ENCODE measurements around the gene FCN3. TPM values are rescaled to one million over a fixed set of nuclear protein-coding genes. Genes with fewer than 3 reads are reported as not detected.

FCN3 gene
- total and polyA plus RNA-seq, 2 donors (not counting 1 experiment from before 2014, with no cell fraction given): not detected

GRCh38 chr1:27331426-27331825, 43.2 kb downstream of the FCN3 start:
- Histone ChIP-seq H3K9ac (ENCODE audit: low read length) (no peak overlapping the region), H3K79me2 (ENCODE audit: control insufficient read depth, insufficient read depth, low read length) (peaks cover 82% of the 10 kb centered on the region), H3K4me2 (replicated peaks; ENCODE audit: low read depth, low read length, poor library complexity, severe bottlenecking) (no peak overlapping the region), H3K27ac (ENCODE audit: low read length in 2 of 2) (no peak overlapping the region), H4K20me1 (ENCODE audit: control insufficient read depth, insufficient read depth, low read length, poor library complexity, severe bottlenecking) (peaks cover 56% of the 10 kb centered on the region), H3K27me3 (replicated peaks in 1 of 4; ENCODE audit: control extremely low read depth in 1 of 4, control insufficient read depth in 3 of 4, insufficient read depth in 4 of 4, low read length in 3 of 4) (no peaks in the 10 kb centered on the region), H2AFZ (ENCODE audit: insufficient read depth, low read depth, low read length, poor library complexity, severe bottlenecking) (no peak overlapping the region), H3K9me3 (ENCODE audit: control extremely low read depth in 1 of 3, control insufficient read depth in 2 of 3, insufficient read depth in 1 of 3, low read length in 2 of 3) (peaks cover 0 to 4% (median 0%) of the 10 kb centered on the region in 3 donors), H3K4me3 (ENCODE audit: control extremely low read depth in 1 of 5, extremely low read depth in 1 of 5, insufficient read depth in 1 of 5, low read depth in 2 of 5, low read length in 4 of 5) (no peak overlapping the region), H3K4me1 (ENCODE audit: control insufficient read depth in 2 of 2, insufficient read depth in 2 of 2, low read length in 2 of 2) (peaks cover 11 to 24% of the 10 kb centered on the region in 2 donors), H3K36me3 (replicated peaks in 1 of 2; ENCODE audit: control extremely low read depth in 1 of 2, control insufficient read depth in 1 of 2, extremely low read depth in 1 of 2, insufficient read depth in 2 of 2, low read length in 1 of 2) (peaks cover 0 to 84% of the 10 kb centered on the region in 2 experiments)
- H3K27me3 Mint-ChIP-seq: no peaks in the 10 kb centered on the region
- no peak for DNase-seq
- 100% methylated on average over 2 of the region's 3 CpGs for WGBS (ENCODE audit: insufficient coverage)
- H3K4me1 Mint-ChIP-seq: peaks cover 45% of the 10 kb centered on the region
- ChIA-PET POLR2A (no interaction called here), CTCF (interaction anchor here (2.1 to 7.2 kb wide), 7 partner anchors 10 to 58 kb away, joined by 8 to 96 read pairs (median 13); partner anchors contain the start of genes GPR3, MAP3K6 and SYTL1)
- no peak for ATAC-seq (ENCODE audit: low read depth)
- intact Hi-C loops (cut with micrococcal nuclease): no loop called here
- TF ChIP-seq EZH2 (IDR thresholded peaks at IDR 0.05; ENCODE audit: borderline replicate concordance, insufficient read depth, low read depth, low read length, poor library complexity, severe bottlenecking) (no peak), CTCF (IDR thresholded peaks at IDR 0.05) (no peak)
- H3K4me3 Mint-ChIP-seq: no peak overlapping the region
- H3K27ac Mint-ChIP-seq: no peak overlapping the region
- H3K9me3 Mint-ChIP-seq (ENCODE audit: insufficient read depth): no peaks in the 10 kb centered on the region

- H3K27me3 Mint-ChIP-seq: no peaks in the 10 kb centered on the region
- H3K79me2 ChIP-seq (ENCODE audit: control insufficient read depth, insufficient read depth, low read length): peaks cover 86% of the 10 kb centered on the region
- H3K4me3 Mint-ChIP-seq: no peak overlapping the region
- H3K27ac ChIP-seq (ENCODE audit: low read length in 2 of 2): no peak overlapping the region
- H3K36me3 ChIP-seq (replicated peaks in 1 of 2; ENCODE audit: control extremely low read depth in 1 of 2, control insufficient read depth in 1 of 2, extremely low read depth in 1 of 2, insufficient read depth in 2 of 2, low read length in 1 of 2): peaks cover 0 to 82% of the 10 kb centered on the region in 2 experiments
- no peak overlapping the region for H3K27ac Mint-ChIP-seq
- POLR2A ChIA-PET: no interaction called here
- 96% methylated on average over 7 of the region's 8 CpGs for WGBS (ENCODE audit: insufficient coverage)
- peaks cover 11 to 24% of the 10 kb centered on the region in 2 donors for H3K4me1 ChIP-seq (ENCODE audit: control insufficient read depth in 2 of 2, insufficient read depth in 2 of 2, low read length in 2 of 2)
- no peak overlapping the region for H3K4me2 ChIP-seq (replicated peaks; ENCODE audit: low read depth, low read length, poor library complexity, severe bottlenecking)
- ATAC-seq (ENCODE audit: low read depth) (no peak), DNase-seq (no peak)
- H3K4me3 ChIP-seq (ENCODE audit: control extremely low read depth in 1 of 5, extremely low read depth in 1 of 5, insufficient read depth in 1 of 5, low read depth in 2 of 5, low read length in 4 of 5): no peak overlapping the region
- H3K27me3 ChIP-seq (replicated peaks in 1 of 4; ENCODE audit: control extremely low read depth in 1 of 4, control insufficient read depth in 3 of 4, insufficient read depth in 4 of 4, low read length in 3 of 4): no peaks in the 10 kb centered on the region
- H3K9me3 Mint-ChIP-seq (ENCODE audit: insufficient read depth): no peaks in the 10 kb centered on the region
- H3K9me3 ChIP-seq (ENCODE audit: control extremely low read depth in 1 of 3, control insufficient read depth in 2 of 3, insufficient read depth in 1 of 3, low read length in 2 of 3): peaks cover 0 to 4% (median 0%) of the 10 kb centered on the region in 3 donors
- H4K20me1 ChIP-seq (ENCODE audit: control insufficient read depth, insufficient read depth, low read length, poor library complexity, severe bottlenecking): peaks cover 56% of the 10 kb centered on the region
- CTCF ChIA-PET: interaction anchor here (1.0 to 7.2 kb wide), 2 partner anchors 34 to 58 kb away, joined by 3 to 96 read pairs; partner anchors contain the start of gene GPR3
- H3K9ac ChIP-seq (ENCODE audit: low read length): no peak overlapping the region
- H3K4me1 Mint-ChIP-seq: peaks cover 51% of the 10 kb centered on the region
- H2AFZ ChIP-seq (ENCODE audit: insufficient read depth, low read depth, low read length, poor library complexity, severe bottlenecking): no peak overlapping the region
- TF ChIP-seq CTCF (IDR thresholded peaks at IDR 0.05): no peak
- intact Hi-C loops (cut with micrococcal nuclease): no loop called here
Measured at GRCh38 chr1:27330786-27331185, 43.8 kb downstream of the FCN3 start.
